ENCODE results near the gene PIK3CB. TPM values are rescaled to one million over a fixed set of nuclear protein-coding genes. Genes with fewer than 3 reads are reported as not detected.
A peak's percentile ranks its signal among the peaks of the same experiment; 100 is the strongest.

Gene PIK3CB
- total RNA-seq, 2 donors from 2014 or later, result 27.5 to 28.9 TPM

DNA sequence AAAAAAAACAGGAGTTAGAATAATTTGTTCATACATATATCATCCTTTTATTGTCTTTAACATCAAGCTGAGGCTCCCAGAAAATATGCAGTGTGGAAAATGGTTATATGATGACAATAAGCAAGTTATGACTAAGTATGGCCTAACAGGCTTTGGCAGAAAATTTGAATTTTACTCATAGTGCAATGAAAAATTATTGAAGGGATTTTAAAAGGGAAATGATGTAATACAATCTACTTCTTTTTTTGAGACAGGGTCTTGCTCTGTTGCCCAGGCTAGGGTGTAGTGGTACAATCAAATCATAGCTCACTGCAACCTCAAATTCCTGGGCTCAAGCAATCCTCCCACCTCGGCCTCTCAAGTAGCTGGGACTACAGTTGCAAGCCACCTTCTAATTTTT is 147.5 kb downstream of the PIK3CB start:
- Histone ChIP-seq H3K9me3 (no peaks in the 10 kb centered on the region), H3K27me3 (replicated peaks; ENCODE audit: insufficient read depth) (no peaks in the 10 kb centered on the region), H3K4me3 (no peak overlapping the region), H3K27ac (no peak overlapping the region), H3K4me1 (replicated peaks) (no peaks in the 10 kb centered on the region), H3K36me3 (no peaks in the 10 kb centered on the region)
- TF ChIP-seq POLR2A (IDR thresholded peaks at IDR 0.05) (no peak), CTCF (IDR thresholded peaks at IDR 0.05) (no peak), POLR2AphosphoS5 (IDR thresholded peaks at IDR 0.05) (no peak)
- intact Hi-C loops (cut with DNase I), result no loop called here
- no peak for DNase-seq (ENCODE audit: low spot score)
- 87% methylated on average over 1 of the region's 1 CpG for WGBS

- Histone ChIP-seq H3K36me3 (no peaks in the 10 kb centered on the region), H3K27ac (no peak overlapping the region), H3K4me1 (replicated peaks) (no peaks in the 10 kb centered on the region), H3K27me3 (replicated peaks; ENCODE audit: insufficient read depth) (no peaks in the 10 kb centered on the region), H3K4me3 (no peak overlapping the region), H3K9me3 (no peaks in the 10 kb centered on the region)
- intact Hi-C loops (cut with DNase I), result no loop called here
- no peak for DNase-seq (ENCODE audit: low spot score)
- TF ChIP-seq CTCF (IDR thresholded peaks at IDR 0.05) (no peak), POLR2AphosphoS5 (IDR thresholded peaks at IDR 0.05) (peak; percentile 49)
These were observed 147.9 kb downstream of the PIK3CB start for GRCh38 chr3:138686771-138687221.

DNA sequence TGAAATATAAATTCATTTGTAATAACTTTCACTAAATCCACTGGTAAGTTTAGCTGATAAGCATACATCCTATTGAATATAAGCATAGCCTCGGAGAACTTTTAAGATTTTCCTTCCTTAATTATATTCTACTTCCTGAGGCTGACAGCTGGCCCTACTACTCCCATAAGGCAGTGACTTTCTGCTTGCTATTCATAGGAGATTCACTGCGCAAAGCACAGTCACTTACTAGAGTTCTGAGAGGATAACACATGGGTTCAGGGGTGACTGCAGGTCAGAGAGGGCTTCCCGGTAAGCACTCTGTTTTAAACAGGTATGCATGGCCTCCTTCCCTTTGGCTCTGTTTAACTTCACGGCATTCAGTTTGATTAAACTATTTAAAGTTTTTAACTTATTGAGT is 150.3 kb downstream of the PIK3CB start:
- Histone ChIP-seq H3K36me3 (no peaks in the 10 kb centered on the region), H3K27ac (no peak overlapping the region), H3K4me1 (replicated peaks) (no peaks in the 10 kb centered on the region), H3K9me3 (no peaks in the 10 kb centered on the region), H3K27me3 (replicated peaks; ENCODE audit: insufficient read depth) (no peaks in the 10 kb centered on the region), H3K4me3 (no peak overlapping the region)
- DNase-seq (ENCODE audit: low spot score), result no peak
- intact Hi-C loops (cut with DNase I), result no loop called here
- TF ChIP-seq CTCF (IDR thresholded peaks at IDR 0.05), result no peak
- no peak for TF ChIP-seq POLR2AphosphoS5 (IDR thresholded peaks at IDR 0.05)
- TF ChIP-seq POLR2A (IDR thresholded peaks at IDR 0.05), result no peak
- WGBS, result 97% methylated on average over 4 of the region's 4 CpGs

GRCh38 chr3:138682648-138683047 is 152.1 kb downstream of the PIK3CB start:
- intact Hi-C loops (cut with DNase I), result no loop called here
- H3K4me3 ChIP-seq, result no peak overlapping the region

More at GRCh38 chr3:138682648-138683047, 152.1 kb downstream of the PIK3CB start:
- Histone ChIP-seq H3K27ac (no peak overlapping the region), H3K36me3 (no peaks in the 10 kb centered on the region), H3K9me3 (no peaks in the 10 kb centered on the region), H3K27me3 (replicated peaks; ENCODE audit: insufficient read depth) (no peaks in the 10 kb centered on the region), H3K4me1 (replicated peaks) (no peaks in the 10 kb centered on the region)
- TF ChIP-seq POLR2A (IDR thresholded peaks at IDR 0.05), result no peak
- TF ChIP-seq CTCF (IDR thresholded peaks at IDR 0.05), result no peak
- no peak for DNase-seq (ENCODE audit: low spot score)

Data from prostate gland (tissue), 2 donors.